Skin of body (tissue), 2 donors: Measurements from ENCODE around the gene CARM1. TPM values are rescaled to one million over a fixed set of nuclear protein-coding genes. Genes with fewer than 3 reads are reported as not detected.
A peak's percentile ranks its signal among the peaks of the same experiment; 100 is the strongest.
"Not testable (repeated sequence)": the region's sequence is repeated elsewhere in the genome, so short reads cannot be mapped to it uniquely, and the experiment has no call there.

Experiments used
- DNase-seq: peaks from one replicate; lab custom pipeline; 2025; lab: John Stamatoyannopoulos, UW
- total RNA-seq: library from RNA; depleted of rRNA; stranded (reverse); fragments of >200 nt; gene quantifications from one replicate; pipeline ENCODE4 v1.2.3, GENCODE V29; 2014

CARM1 gene
- total RNA-seq, 1 donor from 2014 or later, result 19.2 TPM

DNA sequence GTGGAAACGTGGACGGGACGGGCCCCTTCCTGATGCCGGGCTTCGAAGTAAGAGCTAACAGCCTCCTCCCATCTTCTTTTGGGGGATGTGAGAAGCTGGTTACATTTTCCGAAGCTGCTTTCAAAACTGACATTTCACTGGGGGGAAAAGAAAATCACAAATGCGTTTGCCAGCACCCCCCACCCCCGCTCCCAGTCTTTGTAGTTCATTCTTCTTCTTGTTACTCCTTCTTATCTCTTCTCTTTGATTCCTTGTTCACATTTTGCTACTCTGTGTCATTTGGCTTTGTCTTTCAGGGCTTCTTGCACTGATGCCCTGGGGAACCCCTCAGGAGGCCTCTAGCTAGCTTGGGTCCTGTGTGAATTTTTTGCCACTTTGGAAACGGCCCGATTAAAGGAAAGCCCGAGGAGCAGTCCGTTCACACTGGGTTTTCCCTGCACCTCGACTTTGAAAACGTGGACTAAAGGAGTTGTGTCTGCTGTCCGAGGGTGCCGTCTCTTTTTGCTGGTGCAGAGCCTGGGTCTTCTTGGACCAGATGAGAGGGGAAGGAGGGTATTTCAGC, 1.3 kb downstream of the CARM1 start:
- no peak for DNase-seq

DNA sequence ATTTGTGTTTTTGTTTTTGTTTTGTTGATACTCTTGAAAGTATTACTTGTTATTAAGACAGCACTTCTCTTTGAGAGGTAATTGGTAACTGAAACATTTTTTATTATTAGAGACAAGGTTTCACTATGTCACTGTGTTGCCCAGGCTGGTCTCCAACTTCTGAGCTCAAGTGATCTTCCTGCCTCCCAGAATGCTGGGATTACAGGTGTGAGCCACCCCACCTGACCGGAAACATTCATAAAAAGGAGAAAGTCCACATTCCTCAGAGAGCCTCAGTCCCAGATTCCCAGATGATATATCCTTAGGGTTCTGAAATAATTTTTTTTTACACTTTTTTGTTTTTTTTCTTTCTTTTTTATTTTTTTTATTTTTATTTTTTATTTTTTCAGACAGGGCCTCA, 2.7 kb downstream of the CARM1 start:
- DNase-seq, result no peak

DNA sequence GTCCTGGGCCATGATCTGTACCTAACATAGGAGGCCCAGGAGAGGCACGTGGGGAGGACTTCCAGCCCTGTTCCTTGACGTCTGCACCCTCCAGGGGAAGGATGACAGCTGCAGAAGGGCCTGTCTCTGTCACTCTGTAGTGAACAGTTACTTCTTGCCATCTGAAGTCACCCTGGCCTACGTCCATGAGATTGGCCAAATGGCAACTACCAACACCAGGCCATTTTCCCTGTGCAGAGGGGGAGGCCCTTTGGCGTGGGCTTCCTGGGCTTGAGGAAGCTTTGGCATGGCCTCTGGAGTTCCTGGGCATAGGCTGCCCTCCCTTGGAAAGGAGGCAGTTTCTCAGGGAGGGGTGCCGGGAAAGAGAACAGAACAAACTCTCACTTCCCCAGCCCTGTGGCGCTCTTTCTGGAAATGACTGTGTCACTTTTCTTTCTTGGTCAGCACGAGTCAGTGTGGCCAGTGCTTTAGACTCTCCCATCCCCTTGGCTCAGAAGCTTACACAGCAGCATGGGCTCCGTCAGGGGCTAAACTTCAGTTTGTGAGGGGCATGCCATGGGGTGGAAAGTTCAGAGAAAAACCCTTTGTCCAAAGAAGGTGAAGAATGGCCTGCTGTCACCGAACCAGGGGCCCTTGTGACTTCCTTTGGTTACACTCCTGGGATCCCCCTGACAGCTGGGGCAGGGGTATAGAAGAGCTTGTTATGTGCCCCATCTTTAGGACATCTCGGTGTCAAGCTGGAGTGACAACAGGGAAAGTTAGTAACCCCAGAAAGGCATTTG, 5.3 kb downstream of the CARM1 start:
- no peak for DNase-seq

DNA sequence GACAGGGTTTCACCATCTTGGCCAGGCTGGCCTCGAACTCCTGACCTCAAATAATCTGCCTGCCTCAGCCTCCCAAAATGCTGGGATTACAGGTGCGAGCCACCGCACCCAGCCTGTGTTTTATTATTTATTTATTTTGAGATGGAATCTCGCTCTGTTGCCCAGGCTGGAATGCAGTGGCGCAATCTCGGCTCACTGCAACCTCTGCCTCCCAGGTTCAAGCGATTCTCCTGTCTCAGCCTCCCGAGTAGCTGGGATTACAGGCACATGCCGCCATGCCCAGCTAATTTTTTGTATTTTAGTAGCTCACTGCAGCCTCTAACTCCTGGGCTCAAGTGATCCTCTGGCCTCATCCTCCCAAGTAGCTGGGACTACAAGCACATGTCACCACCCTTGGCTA, 6.3 kb downstream of the CARM1 start:
- DNase-seq, result not testable (repeated sequence)

- no peak for DNase-seq
These were observed 6.9 kb downstream of the CARM1 start for GRCh38 chr19:10878253-10878652.

DNA sequence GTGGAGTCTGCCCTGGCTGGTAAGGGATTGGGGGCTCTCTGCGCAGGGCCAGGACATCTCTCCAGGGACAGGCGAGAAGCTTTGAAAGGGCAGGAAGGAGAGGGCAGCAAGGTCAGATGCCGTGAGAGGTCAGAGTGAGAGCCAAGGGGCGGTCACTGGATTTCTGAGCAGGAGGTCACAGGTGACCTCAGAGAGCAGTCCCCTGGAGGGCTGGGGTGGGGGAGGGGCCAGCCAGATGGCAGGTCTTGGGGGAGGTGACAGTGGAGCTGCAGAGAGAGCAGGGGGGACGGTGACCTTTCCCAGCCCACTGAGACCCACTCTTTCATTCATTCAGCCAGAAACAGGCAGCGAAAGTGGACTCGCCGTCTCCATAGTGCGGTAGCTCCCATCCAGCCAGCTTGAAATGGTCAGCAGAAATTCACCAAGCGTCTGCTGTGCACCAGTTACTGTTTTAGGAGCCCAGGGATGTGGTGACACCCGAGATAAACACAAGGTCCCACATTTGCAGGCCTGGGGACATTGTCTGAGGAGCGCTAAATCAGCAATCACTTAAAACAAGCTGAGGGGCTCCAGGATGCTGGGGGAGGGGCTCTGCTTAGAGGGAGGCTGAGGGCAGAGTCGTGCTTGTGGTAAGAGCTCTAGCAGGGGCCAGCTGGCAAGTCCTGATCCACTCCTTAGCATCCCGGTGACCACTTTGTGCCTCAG, 10.2 kb downstream of the CARM1 start:
- DNase-seq, result no peak

DNA sequence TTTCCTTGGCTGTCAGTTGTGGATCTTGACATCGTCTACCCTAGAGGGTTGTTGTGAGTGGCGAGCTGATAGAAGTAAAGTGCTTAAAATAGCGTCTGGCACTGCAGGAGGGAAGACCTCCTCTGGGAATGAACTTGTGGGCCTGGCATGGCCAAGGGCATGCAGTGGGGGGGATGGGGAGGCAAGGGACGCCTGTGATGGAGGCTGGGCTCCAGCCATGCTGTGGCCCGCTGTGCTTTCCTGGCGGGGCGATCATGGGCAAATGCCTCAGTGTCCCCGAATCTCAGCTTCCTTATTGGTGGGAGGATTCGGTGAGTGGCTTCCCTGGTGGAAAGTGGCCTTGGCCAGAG, 10.7 kb downstream of the CARM1 start:
- no peak for DNase-seq

GRCh38 chr19:10884274-10884673, 12.9 kb downstream of the CARM1 start:
- no peak for DNase-seq

- peak; percentile 48 for DNase-seq
These were observed 14.1 kb downstream of the CARM1 start for GRCh38 chr19:10885201-10886169.

GRCh38 chr19:10887616-10888367, 16.4 kb downstream of the CARM1 start:
- no peak for DNase-seq

DNA sequence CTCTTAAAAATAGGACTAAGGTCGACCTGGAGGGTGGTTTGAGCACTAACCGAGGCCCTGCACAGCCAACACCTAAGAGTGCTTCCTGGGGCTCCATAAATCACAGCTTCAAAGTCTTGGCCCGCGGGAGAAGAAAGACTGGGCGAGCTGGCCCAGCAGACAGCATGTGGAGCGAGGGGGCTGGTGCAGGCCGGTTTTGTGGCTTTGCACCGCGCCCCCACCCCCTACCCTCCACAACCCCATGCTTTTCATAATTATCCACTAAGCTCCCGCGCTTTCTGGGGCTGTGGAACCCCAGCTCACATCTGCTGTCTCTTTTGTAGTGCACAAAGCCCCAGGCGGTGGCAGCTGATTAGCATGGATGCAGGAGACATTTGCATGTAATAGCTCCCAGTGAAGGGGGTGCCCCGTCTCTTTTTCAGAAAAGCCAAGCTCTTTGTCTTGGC, 17.1 kb downstream of the CARM1 start:
- no peak for DNase-seq

DNA sequence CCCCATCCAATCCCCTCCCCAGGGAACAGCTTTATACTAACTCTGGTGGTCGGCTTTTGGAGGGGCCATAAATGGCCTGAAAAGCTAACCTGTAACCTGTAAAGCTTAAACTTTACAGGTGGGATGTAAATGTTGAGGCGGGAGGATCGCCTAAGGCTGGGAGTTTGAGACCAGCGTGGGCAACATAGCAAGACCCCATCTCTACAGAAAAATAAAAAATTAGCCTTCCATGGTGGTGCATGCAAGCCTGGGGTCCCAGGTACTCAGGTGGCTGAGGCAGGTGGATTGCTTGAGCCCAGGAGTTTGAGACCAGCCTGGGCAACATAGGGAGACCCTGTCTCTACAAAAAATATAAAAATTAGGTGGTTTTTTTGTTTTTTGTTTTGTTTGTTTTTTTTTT, 18.5 kb downstream of the CARM1 start:
- DNase-seq, result no peak

GRCh38 chr19:10891405-10892086, 20.2 kb downstream of the CARM1 start:
- no peak for DNase-seq

DNA sequence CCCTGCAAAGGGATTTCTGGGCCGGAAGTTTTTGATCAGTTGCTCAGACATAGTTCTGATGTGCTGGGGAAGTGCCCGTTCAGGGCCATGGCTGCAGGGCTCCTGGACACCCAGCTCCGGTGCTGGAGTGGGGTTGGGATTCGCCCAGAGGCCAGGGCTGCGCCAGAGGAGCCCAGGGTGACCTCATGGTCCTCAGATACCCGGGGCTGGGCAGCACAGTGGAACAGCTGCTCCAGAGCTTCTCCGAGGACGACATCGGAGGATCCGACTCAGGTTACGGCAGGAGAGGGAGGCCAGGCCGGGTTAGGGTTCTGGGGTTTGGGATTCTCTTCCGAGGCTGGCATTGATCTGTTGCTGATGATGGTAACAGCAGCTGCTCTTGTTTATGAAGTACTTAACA, 20.9 kb downstream of the CARM1 start:
- no peak for DNase-seq

- no peak for DNase-seq
These were observed 23.5 kb downstream of the CARM1 start for GRCh38 chr19:10894911-10895213.

DNA sequence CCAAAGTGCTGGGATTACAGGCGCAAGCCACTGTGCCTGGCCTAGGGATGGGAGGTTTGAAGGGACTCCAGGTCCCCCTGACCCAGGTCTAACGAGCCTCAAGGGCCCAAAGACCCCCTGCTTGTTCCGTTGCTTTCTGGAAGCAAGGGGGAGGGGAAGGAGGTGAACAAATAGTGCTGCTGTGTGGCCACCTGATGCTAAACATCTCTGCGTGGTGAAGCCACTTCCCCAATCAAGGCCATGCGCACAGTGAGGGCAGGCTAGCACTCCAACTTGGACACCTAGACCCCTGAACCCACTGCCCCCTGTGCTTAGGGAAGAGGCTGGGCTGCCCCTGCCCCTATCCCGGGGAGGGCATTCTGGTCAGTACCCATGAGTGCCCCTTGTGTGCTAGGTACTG, 24.0 kb downstream of the CARM1 start:
- no peak for DNase-seq

DNA sequence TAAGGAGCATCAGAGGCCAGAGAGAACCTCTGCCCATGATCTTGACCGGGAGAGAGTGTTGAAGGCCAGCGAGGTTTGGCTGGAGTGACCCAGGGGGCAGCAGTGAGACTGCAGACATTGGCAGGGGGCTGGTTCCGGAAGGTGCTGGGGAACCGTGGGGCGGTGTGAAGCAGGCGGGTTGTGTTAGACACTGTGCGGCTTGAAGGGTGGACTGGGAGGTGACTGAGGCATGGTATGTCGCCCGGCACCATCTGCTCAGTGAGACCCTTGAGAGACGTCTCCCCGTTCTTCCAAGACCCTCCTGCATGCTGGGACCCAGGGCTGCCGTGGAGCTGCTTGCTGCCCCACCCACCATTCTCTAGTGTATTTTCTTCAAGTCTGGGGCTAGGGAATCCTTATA, 24.6 kb downstream of the CARM1 start:
- no peak for DNase-seq

DNA sequence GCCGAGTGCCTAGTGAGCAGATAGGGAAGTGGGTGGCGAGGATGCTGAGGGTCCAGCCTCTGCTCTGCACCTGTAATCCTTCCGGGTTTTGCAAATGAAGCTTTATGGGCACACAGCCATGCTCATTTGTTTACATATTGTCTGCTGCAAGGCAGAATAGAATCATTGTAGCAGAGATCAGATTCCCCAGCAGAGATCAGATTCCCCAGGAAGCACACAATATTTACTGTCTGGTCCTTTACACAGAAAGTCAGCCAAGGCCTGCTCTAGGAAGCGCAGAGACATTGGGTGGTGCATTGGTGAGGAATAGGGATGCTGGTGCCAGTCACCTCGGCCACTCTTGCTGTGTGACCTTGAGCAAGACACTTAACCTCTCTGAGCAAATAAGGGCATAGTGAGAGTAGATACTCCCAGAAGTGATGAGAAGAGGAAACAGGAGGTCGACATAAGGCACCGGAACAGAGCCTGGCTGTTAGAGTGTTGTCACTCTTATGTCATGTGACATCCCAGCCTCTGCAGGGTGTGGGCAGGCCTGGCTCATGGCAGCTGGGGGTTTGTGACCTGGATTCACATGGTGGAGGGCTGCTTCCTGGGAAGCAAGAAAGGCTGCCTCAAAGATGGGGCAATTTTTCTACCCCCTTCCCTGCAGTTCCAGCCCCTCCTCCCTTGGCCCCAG, 25.6 kb downstream of the CARM1 start:
- DNase-seq, result no peak

- DNase-seq, result no peak
These were observed 27.3 kb downstream of the CARM1 start for GRCh38 chr19:10898633-10899032.

DNA sequence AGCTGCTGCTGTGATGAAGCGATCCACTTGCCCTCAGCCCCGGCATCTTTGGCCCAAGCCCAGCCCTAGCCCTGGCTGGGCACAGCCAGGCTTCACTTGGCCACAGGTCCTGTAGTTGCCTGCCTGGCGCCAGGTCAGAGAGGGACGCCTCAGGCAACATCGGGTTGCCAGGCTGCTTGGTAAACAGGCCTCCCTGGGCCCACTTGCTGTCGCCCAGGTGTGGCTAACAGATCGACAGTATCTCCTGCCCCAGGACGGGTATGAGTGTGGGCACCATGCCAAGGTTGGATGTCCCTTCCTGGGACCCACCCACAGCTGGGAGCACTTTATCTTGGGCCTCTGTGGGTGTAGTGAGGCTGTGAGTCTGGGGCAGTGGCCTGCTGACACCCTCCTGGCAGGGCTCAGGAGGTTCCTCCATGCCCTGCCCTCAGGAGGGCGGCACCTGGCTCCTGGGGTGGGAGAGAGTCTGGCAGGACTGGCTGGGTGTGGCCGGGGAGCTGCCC, 27.8 kb downstream of the CARM1 start:
- no peak for DNase-seq
